H9 (cell line): ENCODE results near the gene NUP160. TPM values are rescaled to one million over a fixed set of nuclear protein-coding genes. Genes with fewer than 3 reads are reported as not detected.

Experiments used
- DNase-seq: peaks from one replicate; pipeline ENCODE4 v3.0.0-alpha.2; 2017
- H2AFZ ChIP-seq: one replicate; pipeline ENCODE4 v1.6.1; 2013; ENCODE audit warnings: mild to moderate bottlenecking, low read length, control low read depth, moderate library complexity
- H2AK5ac ChIP-seq: 2 replicates; pipeline ENCODE4 v1.6.1; 2013; ENCODE audit warnings: low read length, control low read depth, mixed read lengths; ENCODE audit not compliant: insufficient read length
- H2BK120ac ChIP-seq: one replicate; pipeline ENCODE4 v1.6.1; 2013; ENCODE audit warnings: low read depth, mild to moderate bottlenecking, low read length, control low read depth, inconsistent platforms; ENCODE audit not compliant: poor library complexity, severe bottlenecking
- H2BK12ac ChIP-seq: 2 replicates; pipeline ENCODE4 v1.6.1; 2013; ENCODE audit warnings: low read length, control low read depth, mixed read lengths, low read depth; ENCODE audit not compliant: insufficient read length
- H2BK15ac ChIP-seq: 2 replicates; pipeline ENCODE4 v1.6.1; 2013; ENCODE audit warnings: low read depth, low read length, control low read depth
- H2BK20ac ChIP-seq: one replicate; pipeline ENCODE4 v1.6.1; 2013; ENCODE audit warnings: low read depth, mild to moderate bottlenecking, low read length, control low read depth, inconsistent platforms; ENCODE audit not compliant: poor library complexity, severe bottlenecking
- H2BK5ac ChIP-seq: 2 replicates; pipeline ENCODE4 v1.6.1; 2013; ENCODE audit warnings: low read length, control low read depth, mixed read lengths; ENCODE audit not compliant: insufficient read length
- H3K14ac ChIP-seq: 2 replicates; pipeline ENCODE4 v1.6.1; 2013; ENCODE audit warnings: low read length, control low read depth; ENCODE audit not compliant: insufficient read depth
- H3K18ac ChIP-seq: 2 replicates; pipeline ENCODE4 v1.6.1; 2013; ENCODE audit warnings: low read depth, mild to moderate bottlenecking, mixed read lengths, low read length, control low read depth; ENCODE audit not compliant: insufficient read length
- H3K23ac ChIP-seq: 2 replicates; pipeline ENCODE4 v1.6.1; 2013; ENCODE audit warnings: low read length, control low read depth, mixed read lengths, low read depth; ENCODE audit not compliant: insufficient read length
- H3K23me2 ChIP-seq: 2 replicates; pipeline ENCODE4 v1.6.1; 2013; ENCODE audit warnings: low read depth, mild to moderate bottlenecking, mixed read lengths, low read length, control low read depth; ENCODE audit not compliant: insufficient read length, poor library complexity, severe bottlenecking
- H3K27ac ChIP-seq: 2 replicates; pipeline ENCODE4 v1.5.1; 2013; ENCODE audit warnings: low read length, control low read depth, mixed read lengths, low read depth; ENCODE audit not compliant: insufficient read length
- H3K27me3 ChIP-seq: 2 replicates; pipeline ENCODE4 v1.6.1; 2013; ENCODE audit warnings: low read length, control low read depth, inconsistent platforms; ENCODE audit not compliant: insufficient read depth
- H3K4ac ChIP-seq: 2 replicates; pipeline ENCODE4 v1.6.1; 2013; ENCODE audit warnings: low read depth, mild to moderate bottlenecking, control low read depth, inconsistent platforms, low read length, moderate library complexity
- H3K4me1 ChIP-seq: 2 replicates; pipeline ENCODE4 v1.6.1; 2013; ENCODE audit warnings: low read length, control low read depth, inconsistent platforms; ENCODE audit not compliant: insufficient read depth
- H3K4me2 ChIP-seq: 2 replicates; pipeline ENCODE4 v1.6.1; 2013; ENCODE audit warnings: low read length, control low read depth, mixed read lengths; ENCODE audit not compliant: insufficient read length, insufficient read depth
- H3K56ac ChIP-seq: 2 replicates; pipeline ENCODE4 v1.6.1; 2013; ENCODE audit warnings: low read depth, mild to moderate bottlenecking, mixed read lengths, low read length, control low read depth; ENCODE audit not compliant: insufficient read length
- H3K79me1 ChIP-seq: 2 replicates; pipeline ENCODE4 v1.6.1; 2013; ENCODE audit warnings: low read depth, mild to moderate bottlenecking, moderate library complexity, low read length, control low read depth, inconsistent platforms; ENCODE audit not compliant: insufficient read depth, poor library complexity, severe bottlenecking
- H3K79me2 ChIP-seq: 2 replicates; pipeline ENCODE4 v1.6.1; 2013; ENCODE audit warnings: low read length, control low read depth, inconsistent platforms; ENCODE audit not compliant: insufficient read depth
- H3K9ac ChIP-seq: 2 replicates; pipeline ENCODE4 v1.6.1; 2013; ENCODE audit warnings: low read length, control low read depth, mixed read lengths; ENCODE audit not compliant: insufficient read length; ENCODE audit errors: extremely low read depth
- H3K9me3 ChIP-seq: one replicate; pipeline ENCODE4 v1.6.1; 2013; ENCODE audit warnings: low read depth, low read length, inconsistent platforms; ENCODE audit not compliant: control insufficient read depth
- H3T11ph ChIP-seq: one replicate; pipeline ENCODE4 v1.6.1; 2013; ENCODE audit warnings: mild to moderate bottlenecking, low read length, control low read depth, inconsistent platforms
- H4K20me1 ChIP-seq: one replicate; pipeline ENCODE4 v1.6.1; 2013; ENCODE audit not compliant: control insufficient read depth, insufficient read length, insufficient read depth
- H4K5ac ChIP-seq: 2 replicates; pipeline ENCODE4 v1.6.1; 2013; ENCODE audit warnings: low read depth, mild to moderate bottlenecking, mixed read lengths, low read length, control low read depth; ENCODE audit not compliant: insufficient read length
- H4K8ac ChIP-seq: replicated peaks from 2 replicates; pipeline ENCODE4 v1.6.1; 2013; ENCODE audit warnings: low read length, control low read depth, mixed read lengths, low read depth; ENCODE audit not compliant: insufficient read length
- H4K91ac ChIP-seq: 2 replicates; pipeline ENCODE4 v1.6.1; 2013; ENCODE audit warnings: low read depth, mild to moderate bottlenecking, moderate library complexity, mixed read lengths, low read length, control low read depth; ENCODE audit not compliant: insufficient read length
- H3K27ac Mint-ChIP-seq, 3 experiments: 2 replicates in 2 of 3; 3 replicates in 1 of 3; pipeline ENCODE4 v1.8.0; 2020 to 2021; ENCODE audit warnings: mixed read lengths in 3 of 3, mild to moderate bottlenecking in 1 of 3, moderate library complexity in 1 of 3
- H3K27me3 Mint-ChIP-seq: 2 replicates; pipeline ENCODE4 v1.8.0; 2021; ENCODE audit warnings: low read depth, mild to moderate bottlenecking, moderate library complexity, mixed read lengths
- H3K36me3 Mint-ChIP-seq, 3 experiments: 2 replicates in 2 of 3; 3 replicates in 1 of 3; pipeline ENCODE4 v1.8.0; 2020 to 2021; ENCODE audit warnings: low read depth in 3 of 3, mixed read lengths in 3 of 3; ENCODE audit not compliant: insufficient read depth in 1 of 3
- H3K4me1 Mint-ChIP-seq, 2 experiments: 2 replicates each; pipeline ENCODE4 v1.8.0; 2020; ENCODE audit warnings: mixed read lengths in 2 of 2
- H3K4me3 Mint-ChIP-seq, 2 experiments: 2 replicates in 1 of 2; 3 replicates in 1 of 2; pipeline ENCODE4 v1.8.0; 2020 to 2021; ENCODE audit warnings: mild to moderate bottlenecking in 2 of 2, mixed read lengths in 2 of 2, moderate library complexity in 1 of 2
- H3K9me3 Mint-ChIP-seq, 2 experiments: 2 replicates in 1 of 2; 3 replicates in 1 of 2; pipeline ENCODE4 v1.8.0; 2020; ENCODE audit warnings: mild to moderate bottlenecking in 2 of 2, mixed read lengths in 2 of 2, moderate library complexity in 1 of 2
- total RNA-seq: library from RNA; stranded (reverse); gene quantifications from 2 replicates; pipeline ENCODE4 v1.2.1, GENCODE V29; 2021
- TF ChIP-seq, protein P1 (sequence below): fragments of 200-600 bp; sonication (generic); conservative IDR thresholded peaks from 3 replicates; pipeline ENCODE4 v1.8.0; 2021; ENCODE audit warnings: antibody characterized with exemption, mild to moderate bottlenecking

The NUP160 gene
- total RNA-seq, 1 experiment from 2014 or later = 86.1 TPM

DNA sequence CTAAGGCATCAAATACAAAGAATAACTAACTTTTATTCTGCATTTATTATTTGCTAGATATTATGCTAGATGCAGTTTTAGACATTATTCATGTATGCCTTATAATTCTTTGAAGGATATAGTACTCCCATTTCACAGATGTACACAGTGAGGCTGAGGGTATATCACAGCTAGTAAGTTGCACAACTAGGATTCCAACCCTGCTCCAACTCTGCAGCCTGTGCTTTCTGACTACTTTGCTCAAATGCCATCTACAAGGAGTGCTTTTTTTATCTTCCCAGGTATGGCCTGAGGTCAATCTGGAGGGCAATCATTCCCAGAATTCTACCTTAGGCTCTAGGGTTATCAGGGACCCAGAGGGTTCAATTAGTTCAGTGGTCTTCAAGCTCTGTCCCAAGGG, 28.4 kb downstream of the NUP160 start:
- Histone ChIP-seq H2BK12ac (no peak overlapping the region), H3K14ac (no peak overlapping the region), H3K27me3 (no peaks in the 10 kb centered on the region), H3K9ac (no peak overlapping the region), H2BK120ac (no peak overlapping the region), H2AK5ac (no peak overlapping the region), H2BK5ac (no peak overlapping the region), H4K91ac (no peak overlapping the region), H3K4ac (no peak overlapping the region), H3K23ac (no peak overlapping the region), H4K5ac (no peak overlapping the region), H3K18ac (no peak overlapping the region), H4K8ac (no peak overlapping the region), H3T11ph (no peak overlapping the region), H3K79me1 (no peaks in the 10 kb centered on the region), H3K56ac (no peak overlapping the region), H4K20me1 (no peaks in the 10 kb centered on the region), H3K23me2 (no peaks in the 10 kb centered on the region), H2AFZ (no peak overlapping the region), H3K27ac (no peak overlapping the region), H3K9me3 (no peaks in the 10 kb centered on the region), H2BK20ac (no peak overlapping the region), H2BK15ac (no peak overlapping the region), H3K4me1 (no peaks in the 10 kb centered on the region), H3K79me2 (no peaks in the 10 kb centered on the region), H3K4me2 (no peak overlapping the region)
- no peak overlapping the region for H3K4me3 Mint-ChIP-seq
- DNase-seq = no peak
- H3K36me3 Mint-ChIP-seq = peaks cover 35 to 80% (median 70%) of the 10 kb centered on the region in 3 experiments; a peak in 6 of 7 replicates
- H3K4me1 Mint-ChIP-seq = no peaks in the 10 kb centered on the region
- H3K9me3 Mint-ChIP-seq = no peaks in the 10 kb centered on the region
- no peaks in the 10 kb centered on the region for H3K27me3 Mint-ChIP-seq
- TF ChIP-seq, protein P1, sequence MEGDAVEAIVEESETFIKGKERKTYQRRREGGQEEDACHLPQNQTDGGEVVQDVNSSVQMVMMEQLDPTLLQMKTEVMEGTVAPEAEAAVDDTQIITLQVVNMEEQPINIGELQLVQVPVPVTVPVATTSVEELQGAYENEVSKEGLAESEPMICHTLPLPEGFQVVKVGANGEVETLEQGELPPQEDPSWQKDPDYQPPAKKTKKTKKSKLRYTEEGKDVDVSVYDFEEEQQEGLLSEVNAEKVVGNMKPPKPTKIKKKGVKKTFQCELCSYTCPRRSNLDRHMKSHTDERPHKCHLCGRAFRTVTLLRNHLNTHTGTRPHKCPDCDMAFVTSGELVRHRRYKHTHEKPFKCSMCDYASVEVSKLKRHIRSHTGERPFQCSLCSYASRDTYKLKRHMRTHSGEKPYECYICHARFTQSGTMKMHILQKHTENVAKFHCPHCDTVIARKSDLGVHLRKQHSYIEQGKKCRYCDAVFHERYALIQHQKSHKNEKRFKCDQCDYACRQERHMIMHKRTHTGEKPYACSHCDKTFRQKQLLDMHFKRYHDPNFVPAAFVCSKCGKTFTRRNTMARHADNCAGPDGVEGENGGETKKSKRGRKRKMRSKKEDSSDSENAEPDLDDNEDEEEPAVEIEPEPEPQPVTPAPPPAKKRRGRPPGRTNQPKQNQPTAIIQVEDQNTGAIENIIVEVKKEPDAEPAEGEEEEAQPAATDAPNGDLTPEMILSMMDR = no peak
- no peak overlapping the region for H3K27ac Mint-ChIP-seq
